Measurements from ENCODE around the gene CAPN14. TPM values are rescaled to one million over a fixed set of nuclear protein-coding genes. Genes with fewer than 3 reads are reported as not detected.

The CAPN14 gene
- total and polyA plus RNA-seq, 2 experiments from 2014 or later = 0.06 to 0.33 TPM

DNA sequence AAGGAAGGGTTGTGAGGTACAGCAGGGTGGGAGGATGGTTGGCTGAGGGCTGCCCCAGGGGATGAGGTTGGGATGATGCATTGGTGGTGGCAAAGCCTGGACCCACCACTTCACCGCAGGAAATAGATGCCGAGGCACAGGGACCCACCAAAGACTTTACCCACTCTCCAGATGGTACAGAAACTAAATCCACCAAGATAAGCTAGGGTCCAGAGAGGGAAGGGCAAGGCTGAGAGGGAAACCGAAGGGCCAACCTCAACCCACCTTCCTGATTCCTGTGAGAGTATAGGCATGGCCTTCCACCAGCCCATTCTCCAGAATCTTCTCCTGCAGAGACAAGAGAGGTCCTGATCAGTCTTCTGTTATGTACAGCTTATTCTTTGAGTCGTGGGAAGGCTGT is 18.1 kb downstream of the CAPN14 start:
- no peaks in the 10 kb centered on the region for H4K20me1 ChIP-seq (ENCODE audit: insufficient read depth, poor library complexity, severe bottlenecking)

DNA sequence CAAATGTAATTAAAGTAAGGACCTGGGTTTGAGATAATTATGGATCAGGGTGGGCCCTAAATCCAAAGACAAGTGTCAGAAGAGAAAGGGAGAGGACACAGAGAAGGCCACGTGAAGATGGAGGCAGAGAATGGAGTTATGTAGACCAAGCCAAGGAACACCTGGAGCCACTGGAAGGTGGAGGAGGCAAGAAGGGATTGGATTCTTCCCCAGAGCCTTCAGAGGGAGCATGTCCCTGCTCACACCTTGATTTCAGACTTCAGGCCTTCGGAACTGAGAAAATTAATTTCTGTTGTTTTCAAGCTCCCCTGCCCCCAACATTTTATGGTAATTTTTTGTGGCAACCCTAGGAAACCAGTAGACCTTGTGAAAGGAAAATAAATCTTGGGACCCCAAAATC is 19.6 kb downstream of the CAPN14 start:
- WGBS (ENCODE audit: low lambda C conversion rate, missing lambda C conversion rate) = 95% methylated on average over 2 of the region's 2 CpGs
- peak overlapping the region; percentile 38 for H3K27ac ChIP-seq

More for the DNA sequence above, 18.1 kb downstream of the CAPN14 start:
- 89% methylated on average over 4 of the region's 4 CpGs for WGBS (ENCODE audit: low lambda C conversion rate, missing lambda C conversion rate)
- Histone ChIP-seq H3K27me3 (no peaks in the 10 kb centered on the region), H3K79me2 (no peaks in the 10 kb centered on the region), H3K4me1 (ENCODE audit: insufficient read depth) (no peaks in the 10 kb centered on the region), H3K36me3 (replicated peaks; ENCODE audit: insufficient read depth, low read depth) (no peaks in the 10 kb centered on the region), H3K27ac (no peak overlapping the region), H3K4me2 (no peak overlapping the region), H3K9me3 (ENCODE audit: low read depth) (no peaks in the 10 kb centered on the region), H3K4me3 (no peak overlapping the region), H3K9me2 (replicated peaks; ENCODE audit: insufficient read depth) (no peaks in the 10 kb centered on the region), H2AFZ (no peak overlapping the region)
- no peak for TF ChIP-seq EZH2 (IDR thresholded peaks at IDR 0.05; ENCODE audit: borderline replicate concordance)
- no peak for TF ChIP-seq EZH2phosphoT487 (IDR thresholded peaks at IDR 0.05; ENCODE audit: low read depth, severe bottlenecking, unreplicated experiment)
- TF ChIP-seq, protein P1, sequence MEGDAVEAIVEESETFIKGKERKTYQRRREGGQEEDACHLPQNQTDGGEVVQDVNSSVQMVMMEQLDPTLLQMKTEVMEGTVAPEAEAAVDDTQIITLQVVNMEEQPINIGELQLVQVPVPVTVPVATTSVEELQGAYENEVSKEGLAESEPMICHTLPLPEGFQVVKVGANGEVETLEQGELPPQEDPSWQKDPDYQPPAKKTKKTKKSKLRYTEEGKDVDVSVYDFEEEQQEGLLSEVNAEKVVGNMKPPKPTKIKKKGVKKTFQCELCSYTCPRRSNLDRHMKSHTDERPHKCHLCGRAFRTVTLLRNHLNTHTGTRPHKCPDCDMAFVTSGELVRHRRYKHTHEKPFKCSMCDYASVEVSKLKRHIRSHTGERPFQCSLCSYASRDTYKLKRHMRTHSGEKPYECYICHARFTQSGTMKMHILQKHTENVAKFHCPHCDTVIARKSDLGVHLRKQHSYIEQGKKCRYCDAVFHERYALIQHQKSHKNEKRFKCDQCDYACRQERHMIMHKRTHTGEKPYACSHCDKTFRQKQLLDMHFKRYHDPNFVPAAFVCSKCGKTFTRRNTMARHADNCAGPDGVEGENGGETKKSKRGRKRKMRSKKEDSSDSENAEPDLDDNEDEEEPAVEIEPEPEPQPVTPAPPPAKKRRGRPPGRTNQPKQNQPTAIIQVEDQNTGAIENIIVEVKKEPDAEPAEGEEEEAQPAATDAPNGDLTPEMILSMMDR (IDR thresholded peaks at IDR 0.05; ENCODE audit: poor library complexity) = no peak
- DNase-seq (ENCODE audit: low spot score) = no peak

DNA sequence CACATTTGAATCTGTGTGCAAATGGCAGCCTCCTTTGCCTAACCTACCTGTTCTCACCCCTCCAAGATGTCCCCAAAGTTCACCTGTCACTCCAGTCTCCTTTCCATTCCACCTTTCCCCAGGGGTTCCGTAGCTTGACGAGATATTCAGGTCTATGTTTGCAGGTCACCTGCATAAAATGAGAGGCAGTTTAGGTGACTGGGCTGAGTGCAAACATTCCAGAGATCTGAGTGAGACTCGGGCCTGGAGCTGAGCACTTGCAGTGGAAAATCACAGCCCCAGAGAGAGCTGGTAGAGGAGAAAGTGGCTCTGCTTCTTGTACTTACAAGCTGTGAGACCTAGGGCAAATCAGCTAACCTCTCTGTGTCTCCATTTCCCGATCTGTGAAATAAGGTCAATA is 20.1 kb downstream of the CAPN14 start:
- WGBS (ENCODE audit: low lambda C conversion rate, missing lambda C conversion rate) = 45% methylated on average over 4 of the region's 4 CpGs
- H3K9me2 ChIP-seq (replicated peaks; ENCODE audit: insufficient read depth) = no peaks in the 10 kb centered on the region
- no peak overlapping the region for H3K4me2 ChIP-seq
- H3K4me1 ChIP-seq (ENCODE audit: insufficient read depth) = no peaks in the 10 kb centered on the region
- no peaks in the 10 kb centered on the region for H3K9me3 ChIP-seq (ENCODE audit: low read depth)
- no peak overlapping the region for H2AFZ ChIP-seq
- peak overlapping the region; percentile 39 for H3K27ac ChIP-seq
- TF ChIP-seq, protein P1 (IDR thresholded peaks at IDR 0.05; ENCODE audit: poor library complexity) = no peak
- H4K20me1 ChIP-seq (ENCODE audit: insufficient read depth, poor library complexity, severe bottlenecking) = no peaks in the 10 kb centered on the region
- H3K27me3 ChIP-seq = no peaks in the 10 kb centered on the region
- H3K79me2 ChIP-seq = no peaks in the 10 kb centered on the region
- H3K36me3 ChIP-seq (replicated peaks; ENCODE audit: insufficient read depth, low read depth) = no peaks in the 10 kb centered on the region
- no peak overlapping the region for H3K4me3 ChIP-seq
- peak; percentile 48 for DNase-seq (ENCODE audit: low spot score)

More for the DNA sequence above, 19.6 kb downstream of the CAPN14 start:
- Histone ChIP-seq H3K4me1 (ENCODE audit: insufficient read depth) (no peaks in the 10 kb centered on the region), H3K4me3 (no peak overlapping the region), H3K36me3 (replicated peaks; ENCODE audit: insufficient read depth, low read depth) (no peaks in the 10 kb centered on the region), H3K9me3 (ENCODE audit: low read depth) (no peaks in the 10 kb centered on the region), H4K20me1 (ENCODE audit: insufficient read depth, poor library complexity, severe bottlenecking) (no peaks in the 10 kb centered on the region), H3K79me2 (no peaks in the 10 kb centered on the region), H3K27me3 (no peaks in the 10 kb centered on the region), H3K9me2 (replicated peaks; ENCODE audit: insufficient read depth) (no peaks in the 10 kb centered on the region), H3K4me2 (no peak overlapping the region), H2AFZ (no peak overlapping the region)
- no peak for TF ChIP-seq EZH2phosphoT487 (IDR thresholded peaks at IDR 0.05; ENCODE audit: low read depth, severe bottlenecking, unreplicated experiment)
- no peak for TF ChIP-seq EZH2 (IDR thresholded peaks at IDR 0.05; ENCODE audit: borderline replicate concordance)
- TF ChIP-seq, protein P1 (IDR thresholded peaks at IDR 0.05; ENCODE audit: poor library complexity) = no peak
- DNase-seq (ENCODE audit: low spot score) = no peak

DNA sequence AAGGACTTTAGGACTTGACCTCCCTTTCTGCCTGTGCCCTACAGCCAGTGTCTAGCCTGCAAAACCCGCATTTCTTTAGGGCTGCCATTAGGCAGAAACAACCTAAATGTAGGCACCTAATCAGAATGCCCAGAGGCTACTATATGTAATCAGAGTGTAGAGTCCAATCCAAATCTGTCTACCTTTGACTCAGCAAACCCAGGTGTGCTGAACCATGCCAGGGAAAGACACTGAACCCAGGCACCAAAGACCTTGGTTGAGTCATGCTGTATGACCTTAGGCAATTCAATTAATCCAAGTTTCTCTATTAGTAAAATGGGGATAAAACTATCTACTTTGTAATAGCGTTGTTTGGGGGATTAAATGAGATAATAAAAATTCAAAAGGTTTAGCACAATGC is 20.7 kb downstream of the CAPN14 start:
- Histone ChIP-seq H3K27me3 (no peaks in the 10 kb centered on the region), H3K36me3 (replicated peaks; ENCODE audit: insufficient read depth, low read depth) (no peaks in the 10 kb centered on the region), H3K4me1 (ENCODE audit: insufficient read depth) (no peaks in the 10 kb centered on the region), H4K20me1 (ENCODE audit: insufficient read depth, poor library complexity, severe bottlenecking) (no peaks in the 10 kb centered on the region), H3K4me2 (no peak overlapping the region), H3K4me3 (no peak overlapping the region), H3K9me2 (replicated peaks; ENCODE audit: insufficient read depth) (no peaks in the 10 kb centered on the region), H3K9me3 (ENCODE audit: low read depth) (no peaks in the 10 kb centered on the region), H2AFZ (no peak overlapping the region), H3K27ac (peak overlapping the region; percentile 39), H3K79me2 (no peaks in the 10 kb centered on the region)
- TF ChIP-seq, protein P1 (IDR thresholded peaks at IDR 0.05; ENCODE audit: poor library complexity) = no peak
- TF ChIP-seq EZH2 (IDR thresholded peaks at IDR 0.05; ENCODE audit: borderline replicate concordance) (no peak), EZH2phosphoT487 (IDR thresholded peaks at IDR 0.05; ENCODE audit: low read depth, severe bottlenecking, unreplicated experiment) (no peak)
- no peak for DNase-seq (ENCODE audit: low spot score)
- 79% methylated on average over 2 of the region's 2 CpGs for WGBS (ENCODE audit: low lambda C conversion rate, missing lambda C conversion rate)
